Measurements from ENCODE around the gene LY6G5B.
"Not testable (repeated sequence)": the region's sequence is repeated elsewhere in the genome, so short reads cannot be mapped to it uniquely, and the experiment has no call there.

The LY6G5B gene

DNA sequence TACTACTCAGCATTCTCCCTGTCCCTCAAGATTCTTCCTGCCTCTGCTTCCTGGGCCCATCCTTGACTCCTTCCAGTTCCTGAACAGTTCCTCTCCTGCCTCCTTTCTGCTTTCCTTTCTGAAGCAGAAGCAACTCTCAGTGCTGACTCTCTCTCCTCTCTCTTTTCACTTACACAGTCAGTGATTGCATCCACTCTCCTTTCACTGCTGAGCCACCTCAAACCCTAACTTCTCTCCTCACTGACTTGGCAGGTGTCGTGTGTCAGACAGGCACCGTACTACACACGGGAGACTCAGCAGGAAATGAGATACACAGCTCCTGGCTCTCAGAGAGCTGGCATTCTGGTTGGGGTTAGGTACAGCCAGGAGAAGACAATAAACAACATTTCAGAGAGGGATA lies 27.8 kb downstream of the LY6G5B start:
- Histone ChIP-seq H3K27me3 (ENCODE audit: control insufficient read depth in 1 of 2, insufficient read depth in 2 of 2, low read length in 2 of 2) (no peaks in the 10 kb centered on the region), H3K4me1 (ENCODE audit: control insufficient read depth, insufficient read depth, low read length) (peaks cover 20% of the 10 kb centered on the region), H3K27ac (ENCODE audit: low read length) (no peak overlapping the region), H3K9ac (ENCODE audit: low read length in 2 of 2) (no peak overlapping the region), H3K4me3 (ENCODE audit: low read length in 2 of 2) (no peak overlapping the region), H3K9me3 (ENCODE audit: control insufficient read depth in 2 of 2, low read length in 2 of 2) (no peaks in the 10 kb centered on the region), H3K36me3 (ENCODE audit: control insufficient read depth in 2 of 2, insufficient read depth in 2 of 2, low read length in 2 of 2) (peaks cover 39 to 41% of the 10 kb centered on the region in 2 donors)

DNA sequence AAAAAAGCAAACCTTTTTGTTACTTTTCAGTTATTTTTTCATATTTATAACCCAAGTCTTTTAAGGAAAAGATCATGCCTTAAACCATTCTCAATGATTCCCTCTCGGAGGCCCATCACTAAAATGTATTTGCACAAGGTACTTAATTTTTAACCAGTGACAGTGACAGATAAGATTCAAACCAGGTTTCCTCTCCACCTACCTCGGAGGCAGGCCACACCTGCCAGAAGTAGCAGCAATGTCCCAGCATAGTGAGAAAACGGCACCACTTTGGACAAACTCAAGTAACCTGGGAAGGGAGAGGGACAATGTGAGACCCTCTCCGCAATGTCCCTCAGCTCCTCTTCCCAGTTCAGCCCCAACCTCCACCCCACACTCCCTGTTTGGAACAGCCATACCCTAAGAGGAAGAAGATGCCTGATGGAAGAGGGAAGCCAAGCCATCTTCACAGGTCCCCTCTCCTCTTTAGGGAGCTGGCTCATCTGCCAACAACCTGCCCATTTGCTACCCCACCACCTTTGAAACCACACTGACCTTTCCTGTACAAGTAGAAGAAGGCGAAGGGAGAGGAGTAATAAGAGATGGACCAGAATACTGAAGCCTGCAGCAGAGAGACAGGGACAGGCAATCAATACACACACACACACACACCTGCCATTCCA lies 31.1 kb downstream of the LY6G5B start:
- Histone ChIP-seq H3K4me1 (ENCODE audit: control insufficient read depth, insufficient read depth, low read length) (peaks cover 25% of the 10 kb centered on the region), H3K9me3 (ENCODE audit: control insufficient read depth in 2 of 2, low read length in 2 of 2) (no peaks in the 10 kb centered on the region), H3K27ac (ENCODE audit: low read length) (no peak overlapping the region), H3K9ac (ENCODE audit: low read length in 2 of 2) (peak overlapping the region; percentile 58 to 98), H3K4me3 (ENCODE audit: low read length in 2 of 2) (peak overlapping the region in 1 of 2 donors; percentile 77), H3K27me3 (ENCODE audit: control insufficient read depth in 1 of 2, insufficient read depth in 2 of 2, low read length in 2 of 2) (no peaks in the 10 kb centered on the region), H3K36me3 (ENCODE audit: control insufficient read depth in 2 of 2, insufficient read depth in 2 of 2, low read length in 2 of 2) (peaks cover 18 to 19% of the 10 kb centered on the region in 2 donors)

DNA sequence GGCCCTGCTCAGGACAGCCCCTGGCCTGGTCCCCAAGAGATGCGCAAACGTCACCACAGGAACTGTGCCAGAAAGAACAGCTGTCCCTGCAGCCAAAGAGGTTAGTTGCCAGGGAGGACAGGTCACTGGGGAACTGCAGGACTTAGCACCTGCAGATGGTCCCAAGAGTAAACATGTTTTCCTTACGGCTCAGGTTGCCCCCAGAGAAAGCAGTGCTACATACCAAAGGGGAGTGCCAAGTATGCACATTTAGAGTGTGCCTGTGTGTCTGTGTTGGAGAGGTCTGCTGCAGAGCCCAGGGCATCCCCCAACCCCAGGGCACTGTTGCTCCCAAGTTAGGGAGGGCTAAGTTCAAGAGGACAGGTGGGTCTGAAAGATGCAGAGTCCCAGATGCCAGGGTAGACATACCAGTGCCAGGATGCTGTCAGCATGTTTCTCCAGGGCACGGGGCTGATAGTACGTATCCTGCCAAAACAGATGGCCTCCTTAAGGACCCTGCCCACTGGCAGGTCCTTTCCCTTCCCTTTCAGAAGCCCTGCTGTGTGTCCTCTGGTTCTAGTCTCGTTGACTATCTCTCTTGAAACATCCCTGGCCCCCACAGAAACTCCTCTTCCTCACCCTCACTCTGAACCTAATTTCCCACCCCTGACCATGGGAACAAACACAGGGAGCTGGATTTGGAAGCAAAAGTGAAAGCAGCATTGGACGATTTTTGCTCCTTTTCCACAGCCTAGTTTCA lies 32.1 kb downstream of the LY6G5B start:
- peaks cover 13% of the 10 kb centered on the region in 2 donors for H3K36me3 ChIP-seq (ENCODE audit: control insufficient read depth in 2 of 2, insufficient read depth in 2 of 2, low read length in 2 of 2)
- peak overlapping the region; percentile 77 to 93 for H3K4me3 ChIP-seq (ENCODE audit: low read length in 2 of 2)
- peak overlapping the region; percentile 98 for H3K27ac ChIP-seq (ENCODE audit: low read length)
- H3K9ac ChIP-seq (ENCODE audit: low read length in 2 of 2) = peak overlapping the region; percentile 98 to 99
- peaks cover 25% of the 10 kb centered on the region for H3K4me1 ChIP-seq (ENCODE audit: control insufficient read depth, insufficient read depth, low read length)
- H3K27me3 ChIP-seq (ENCODE audit: control insufficient read depth in 1 of 2, insufficient read depth in 2 of 2, low read length in 2 of 2) = no peaks in the 10 kb centered on the region
- H3K9me3 ChIP-seq (ENCODE audit: control insufficient read depth in 2 of 2, low read length in 2 of 2) = no peaks in the 10 kb centered on the region

DNA sequence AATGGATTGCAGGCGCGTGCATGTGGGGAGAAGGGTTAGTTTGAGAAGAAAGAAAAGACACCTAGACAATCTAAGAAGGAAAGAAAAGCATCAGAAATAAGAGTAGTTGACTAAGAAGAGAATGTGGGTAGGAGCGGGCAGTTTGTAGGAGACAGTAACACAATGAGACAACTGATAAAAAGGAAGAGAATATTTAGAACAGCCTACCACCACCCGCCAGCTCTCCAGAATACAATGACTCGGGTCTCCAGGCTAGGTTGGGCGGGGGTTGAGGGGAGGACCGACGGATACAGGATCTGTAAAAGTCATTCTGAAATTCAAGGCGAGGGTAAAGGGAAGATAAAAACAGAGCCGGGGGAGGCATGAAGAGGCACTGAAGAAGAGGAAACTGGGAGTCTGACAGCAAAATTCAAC lies 32.6 kb downstream of the LY6G5B start:
- peak overlapping the region; percentile 98 for H3K27ac ChIP-seq (ENCODE audit: low read length)
- H3K4me3 ChIP-seq (ENCODE audit: low read length in 2 of 2) = peak overlapping the region; percentile 77 to 93
- peak overlapping the region; percentile 98 to 99 for H3K9ac ChIP-seq (ENCODE audit: low read length in 2 of 2)
- no peaks in the 10 kb centered on the region for H3K9me3 ChIP-seq (ENCODE audit: control insufficient read depth in 2 of 2, low read length in 2 of 2)
- H3K4me1 ChIP-seq (ENCODE audit: control insufficient read depth, insufficient read depth, low read length) = peaks cover 25% of the 10 kb centered on the region
- H3K27me3 ChIP-seq (ENCODE audit: control insufficient read depth in 1 of 2, insufficient read depth in 2 of 2, low read length in 2 of 2) = no peaks in the 10 kb centered on the region
- H3K36me3 ChIP-seq (ENCODE audit: control insufficient read depth in 2 of 2, insufficient read depth in 2 of 2, low read length in 2 of 2) = peaks cover 11 to 12% of the 10 kb centered on the region in 2 donors

DNA sequence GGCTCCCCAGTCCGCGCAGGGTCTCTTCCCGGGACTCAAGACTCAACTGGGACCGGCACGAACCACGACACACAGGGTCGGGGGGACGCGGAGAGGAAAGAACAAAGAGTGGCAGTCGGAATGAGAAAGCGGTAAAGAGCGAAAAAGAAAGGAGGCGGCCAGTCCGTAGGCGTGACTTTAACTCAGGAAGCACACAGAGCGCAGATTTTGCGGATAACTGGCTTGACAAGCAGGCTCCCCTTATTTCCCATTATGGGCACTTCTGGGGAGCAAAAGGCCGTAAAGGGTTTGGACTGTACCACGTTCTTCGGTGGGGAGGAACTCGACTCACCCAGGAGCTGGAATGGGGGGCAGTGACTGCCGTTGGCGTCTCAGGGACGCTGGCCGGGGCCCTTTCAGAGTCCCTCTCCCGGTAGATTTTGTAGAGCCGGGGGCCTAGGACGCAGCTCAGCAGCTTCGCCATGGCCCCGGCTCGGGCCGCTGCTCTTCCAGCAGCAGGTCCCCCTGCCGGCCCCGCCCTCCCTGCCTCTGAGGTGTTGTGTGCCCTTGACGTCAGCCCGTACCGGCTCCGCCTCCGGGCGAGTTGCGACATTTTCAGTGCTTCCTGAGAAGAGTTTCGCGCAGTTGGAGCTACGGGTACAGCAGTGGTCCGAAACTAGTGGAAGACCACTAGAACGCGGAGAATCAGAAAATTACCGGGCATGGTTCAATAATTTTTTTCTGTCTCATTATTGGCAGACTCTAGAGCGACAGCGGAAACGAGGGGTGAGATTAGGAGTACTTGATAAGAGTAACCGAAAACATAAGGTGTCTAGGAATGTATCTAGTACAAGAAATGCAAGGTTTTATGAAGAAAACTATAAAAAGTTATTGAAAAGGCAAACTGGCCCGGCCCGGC lies 33.3 kb downstream of the LY6G5B start, which contains the start of gene ABHD16A:
Gene ABHD16A (minus strand): TSS at position 506 of the 898 bp plus-strand sequence. CDS start 43 bp downstream, at position 463.
- H3K4me1 ChIP-seq (ENCODE audit: control insufficient read depth, insufficient read depth, low read length) = peaks cover 25% of the 10 kb centered on the region
- H3K36me3 ChIP-seq (ENCODE audit: control insufficient read depth in 2 of 2, insufficient read depth in 2 of 2, low read length in 2 of 2) = peaks cover 9 to 11% of the 10 kb centered on the region in 2 donors
- H3K4me3 ChIP-seq (ENCODE audit: low read length in 2 of 2) = peak within 1 kb of the TSS; percentile 77 to 93
- H3K27me3 ChIP-seq (ENCODE audit: control insufficient read depth in 1 of 2, insufficient read depth in 2 of 2, low read length in 2 of 2) = no peaks in the 10 kb centered on the region
- H3K9me3 ChIP-seq (ENCODE audit: control insufficient read depth in 2 of 2, low read length in 2 of 2) = no peaks in the 10 kb centered on the region
- peak within 1 kb of the TSS; percentile 98 to 99 for H3K9ac ChIP-seq (ENCODE audit: low read length in 2 of 2)
- peak within 1 kb of the TSS; percentile 98 for H3K27ac ChIP-seq (ENCODE audit: low read length)

DNA sequence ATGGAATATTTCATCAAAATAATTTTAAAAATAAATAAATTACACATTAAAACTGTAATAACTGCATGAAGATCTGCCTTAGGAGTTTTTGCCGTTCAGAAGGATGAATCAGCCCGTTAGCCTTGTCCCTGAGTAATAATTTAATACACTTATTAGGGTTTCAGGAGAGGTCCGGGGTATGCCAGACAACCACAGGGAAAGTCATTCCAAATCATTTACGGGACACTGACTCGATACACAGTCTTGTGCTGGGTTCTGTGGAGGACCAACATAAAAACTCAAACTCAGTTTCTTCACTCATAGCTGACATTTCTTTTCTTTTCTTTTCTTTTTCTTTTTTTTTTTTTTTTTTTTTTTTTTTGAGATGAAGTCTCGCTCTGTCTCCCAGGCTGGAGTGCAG lies 36.2 kb downstream of the LY6G5B start:
- H3K27ac ChIP-seq (ENCODE audit: low read length) = no peak overlapping the region
- H3K9me3 ChIP-seq (ENCODE audit: control insufficient read depth in 2 of 2, low read length in 2 of 2) = no peaks in the 10 kb centered on the region
- peaks cover 0 to 2% of the 10 kb centered on the region in 2 donors for H3K27me3 ChIP-seq (ENCODE audit: control insufficient read depth in 1 of 2, insufficient read depth in 2 of 2, low read length in 2 of 2)
- H3K4me3 ChIP-seq (ENCODE audit: low read length in 2 of 2) = no peak overlapping the region
- peaks cover 0 to 2% of the 10 kb centered on the region in 2 donors for H3K36me3 ChIP-seq (ENCODE audit: control insufficient read depth in 2 of 2, insufficient read depth in 2 of 2, low read length in 2 of 2)
- peaks cover 20% of the 10 kb centered on the region for H3K4me1 ChIP-seq (ENCODE audit: control insufficient read depth, insufficient read depth, low read length)
- no peak overlapping the region for H3K9ac ChIP-seq (ENCODE audit: low read length in 2 of 2)

DNA sequence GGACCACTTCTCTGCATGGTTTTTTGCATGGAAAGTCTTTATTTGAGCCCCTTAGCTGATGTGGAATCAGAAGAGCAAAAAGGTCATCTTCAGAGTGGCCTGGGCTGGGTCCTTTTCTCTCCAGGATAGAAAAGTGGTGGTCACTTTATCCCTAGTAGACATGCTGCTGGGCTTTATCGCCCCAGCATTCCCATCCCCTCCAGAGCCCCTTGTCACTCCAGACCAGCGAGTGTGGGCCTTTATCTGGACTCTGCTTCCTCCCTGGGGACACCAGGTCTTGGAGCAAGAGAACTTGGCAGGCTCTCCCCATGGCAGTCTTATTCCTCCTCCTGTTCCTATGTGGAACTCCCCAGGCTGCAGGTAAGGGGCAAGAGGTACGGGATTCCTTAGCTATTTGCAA lies 36.8 kb downstream of the LY6G5B start, which contains the start of gene LY6G6F:
Gene LY6G6F (plus strand): TSS at position 268 of the 400 bp plus-strand sequence. CDS start 41 bp downstream, at position 309.
- no peak within 1 kb of the TSS for H3K9ac ChIP-seq (ENCODE audit: low read length in 2 of 2)
- H3K36me3 ChIP-seq (ENCODE audit: control insufficient read depth in 2 of 2, insufficient read depth in 2 of 2, low read length in 2 of 2) = no peaks in the 10 kb centered on the region
- no peak within 1 kb of the TSS for H3K4me3 ChIP-seq (ENCODE audit: low read length in 2 of 2)
- H3K27me3 ChIP-seq (ENCODE audit: control insufficient read depth in 1 of 2, insufficient read depth in 2 of 2, low read length in 2 of 2) = peaks cover 0 to 2% of the 10 kb centered on the region in 2 donors
- no peak within 1 kb of the TSS for H3K27ac ChIP-seq (ENCODE audit: low read length)
- peaks cover 14% of the 10 kb centered on the region for H3K4me1 ChIP-seq (ENCODE audit: control insufficient read depth, insufficient read depth, low read length)
- no peaks in the 10 kb centered on the region for H3K9me3 ChIP-seq (ENCODE audit: control insufficient read depth in 2 of 2, low read length in 2 of 2)

DNA sequence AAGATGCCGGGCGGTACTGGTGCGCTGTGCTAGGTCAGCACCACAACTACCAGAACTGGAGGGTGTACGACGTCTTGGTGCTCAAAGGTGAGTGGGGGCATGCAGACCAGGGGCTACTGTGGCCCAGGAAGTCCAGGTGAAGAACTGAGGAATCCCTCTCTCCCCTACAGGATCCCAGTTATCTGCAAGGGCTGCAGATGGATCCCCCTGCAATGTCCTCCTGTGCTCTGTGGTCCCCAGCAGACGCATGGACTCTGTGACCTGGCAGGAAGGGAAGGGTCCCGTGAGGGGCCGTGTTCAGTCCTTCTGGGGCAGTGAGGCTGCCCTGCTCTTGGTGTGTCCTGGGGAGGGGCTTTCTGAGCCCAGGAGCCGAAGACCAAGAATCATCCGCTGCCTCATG lies 37.9 kb downstream of the LY6G5B start:
- peaks cover 5% of the 10 kb centered on the region for H3K4me1 ChIP-seq (ENCODE audit: control insufficient read depth, insufficient read depth, low read length)
- H3K9me3 ChIP-seq (ENCODE audit: control insufficient read depth in 2 of 2, low read length in 2 of 2) = no peaks in the 10 kb centered on the region
- H3K36me3 ChIP-seq (ENCODE audit: control insufficient read depth in 2 of 2, insufficient read depth in 2 of 2, low read length in 2 of 2) = no peaks in the 10 kb centered on the region
- peaks cover 0 to 2% of the 10 kb centered on the region in 2 donors for H3K27me3 ChIP-seq (ENCODE audit: control insufficient read depth in 1 of 2, insufficient read depth in 2 of 2, low read length in 2 of 2)
- H3K9ac ChIP-seq (ENCODE audit: low read length in 2 of 2) = no peak overlapping the region
- no peak overlapping the region for H3K4me3 ChIP-seq (ENCODE audit: low read length in 2 of 2)
- H3K27ac ChIP-seq (ENCODE audit: low read length) = no peak overlapping the region

DNA sequence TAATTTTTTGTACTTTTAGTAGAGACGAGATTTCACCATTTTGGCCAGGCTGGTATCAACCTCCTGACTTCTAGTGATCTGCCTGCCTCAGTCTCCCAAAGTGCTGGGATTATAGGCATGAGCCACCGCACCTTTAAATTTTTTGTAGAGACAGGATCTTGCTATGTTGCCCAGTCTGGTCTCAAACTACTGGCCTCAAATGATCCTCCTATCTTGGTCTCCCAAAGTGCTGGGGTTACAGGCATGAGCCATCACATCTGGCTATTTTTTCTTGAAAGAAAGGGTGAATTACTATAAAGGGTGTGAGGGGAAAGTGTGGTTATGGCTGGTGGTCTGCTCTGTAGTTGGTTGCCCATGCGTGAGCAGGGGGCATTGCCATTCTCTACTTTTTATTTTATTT lies 38.4 kb downstream of the LY6G5B start:
- Histone ChIP-seq H3K9me3 (ENCODE audit: control insufficient read depth in 2 of 2, low read length in 2 of 2) (no peaks in the 10 kb centered on the region), H3K36me3 (ENCODE audit: control insufficient read depth in 2 of 2, insufficient read depth in 2 of 2, low read length in 2 of 2) (no peaks in the 10 kb centered on the region), H3K27ac (ENCODE audit: low read length) (no peak overlapping the region), H3K4me1 (ENCODE audit: control insufficient read depth, insufficient read depth, low read length) (peaks cover 5% of the 10 kb centered on the region), H3K9ac (ENCODE audit: low read length in 2 of 2) (no peak overlapping the region), H3K27me3 (ENCODE audit: control insufficient read depth in 1 of 2, insufficient read depth in 2 of 2, low read length in 2 of 2) (peaks cover 0 to 2% of the 10 kb centered on the region in 2 donors), H3K4me3 (ENCODE audit: low read length in 2 of 2) (no peak overlapping the region)

DNA sequence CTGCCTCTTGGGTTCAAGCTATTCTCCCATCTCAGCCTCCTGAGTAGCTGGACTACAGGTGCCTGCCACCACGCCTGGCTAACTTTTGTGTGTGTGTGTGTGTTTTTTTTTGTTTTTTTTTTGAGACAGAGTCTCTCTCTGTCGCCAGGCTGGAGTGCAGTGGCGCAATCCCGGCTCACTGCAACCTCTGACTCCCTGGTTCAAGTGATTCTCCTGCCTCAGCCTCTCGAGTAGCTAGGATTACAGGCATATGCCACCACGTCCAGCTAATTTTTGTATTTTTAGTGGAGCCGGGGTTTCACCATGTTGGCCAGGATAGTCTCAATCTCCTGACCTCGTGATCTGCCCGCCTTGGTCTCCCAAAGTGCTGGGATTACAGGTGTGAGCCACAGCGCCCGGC lies 39.4 kb downstream of the LY6G5B start:
- H3K4me3 ChIP-seq (ENCODE audit: low read length in 2 of 2); H3K9me3 ChIP-seq (ENCODE audit: control insufficient read depth in 2 of 2, low read length in 2 of 2); H3K36me3 ChIP-seq (ENCODE audit: control insufficient read depth in 2 of 2, insufficient read depth in 2 of 2, low read length in 2 of 2); H3K9ac ChIP-seq (ENCODE audit: low read length in 2 of 2); H3K27me3 ChIP-seq (ENCODE audit: control insufficient read depth in 1 of 2, insufficient read depth in 2 of 2, low read length in 2 of 2); H3K27ac ChIP-seq (ENCODE audit: low read length); H3K4me1 ChIP-seq (ENCODE audit: control insufficient read depth, insufficient read depth, low read length): not testable (repeated sequence)

All from stomach smooth muscle (tissue), 2 donors.